ENCODE data around the gene RPP21.

RPP21 gene

DNA sequence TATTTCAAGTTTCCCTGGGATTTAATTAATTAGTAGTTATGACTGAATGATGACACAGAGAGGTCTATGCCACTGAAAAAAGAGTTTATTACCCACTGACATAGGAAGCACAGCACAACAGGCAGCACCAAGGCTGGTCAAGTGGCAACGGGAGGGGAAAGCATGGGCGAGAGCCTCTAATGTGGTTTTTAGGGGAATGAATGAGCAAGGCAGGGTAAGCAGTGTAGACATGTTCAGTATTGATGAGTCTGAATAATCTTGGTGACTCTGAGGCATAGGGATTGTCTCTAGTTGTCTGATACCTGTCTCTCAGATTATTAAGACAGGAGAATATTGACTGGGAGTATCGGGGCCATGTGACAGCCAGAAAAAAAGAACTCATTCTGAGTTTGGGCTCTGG, 46.3 kb downstream of the RPP21 start:
- no peak for DNase-seq

DNA sequence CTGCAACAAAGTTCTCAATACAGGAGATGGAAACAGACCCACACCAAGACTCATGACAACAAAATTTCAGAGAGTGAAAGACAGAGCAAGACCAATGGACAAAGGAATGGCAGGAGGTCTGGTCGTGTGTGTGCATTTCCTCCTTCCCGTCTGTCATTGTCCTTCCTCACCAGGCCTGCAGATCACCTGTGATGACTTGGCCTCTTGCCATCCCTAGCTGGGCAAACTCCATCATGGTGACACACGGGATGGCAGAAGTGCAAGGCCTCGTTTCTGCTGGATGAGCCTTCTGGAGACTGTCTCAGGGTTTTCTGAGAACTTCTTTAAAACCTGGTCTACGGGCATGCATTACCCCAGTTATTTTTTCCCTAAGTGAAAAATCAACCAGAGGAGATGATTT, 49.2 kb downstream of the RPP21 start:
- no peak for DNase-seq
